HEK293 (cell line): ENCODE data around the gene TMEM256.

ENCODE experiments used
- CTCF ChIA-PET: fragments of 350-600 bp; formaldehyde crosslinking; extraction: SDS; loops from one replicate; lab custom pipeline; 2021; ENCODE audit warnings: antibody characterized with exemption; lab: Yijun Ruan, JAX
- POLR2A ChIA-PET: fragments of 300-600 bp; formaldehyde crosslinking; extraction: SDS; loops from one replicate; lab custom pipeline; 2020; ENCODE audit warnings: antibody characterized with exemption, inconsistent platforms; lab: Yijun Ruan, JAX
- H3K27ac ChIP-seq: fragments of 200-500 bp; sonication (Bioruptor generic); 2 replicates; pipeline ENCODE4 v1.5.1; 2014; ENCODE audit warnings: low read depth, low read length, control low read depth, inconsistent platforms; ENCODE audit errors: extremely low read depth
- H3K36me3 ChIP-seq, 2 experiments: fragments of 200-500 bp in 1 of 2; sonication (Bioruptor generic) in 1 of 2; 1 replicate in 1 of 2; 2 replicates in 1 of 2; pipeline ENCODE4 v1.5.1; 2014 to 2017; ENCODE audit warnings: inconsistent platforms in 2 of 2, low read length in 2 of 2; ENCODE audit not compliant: control insufficient read depth in 2 of 2, insufficient read depth in 1 of 2
- H3K4me1 ChIP-seq: fragments of 200-500 bp; sonication (Bioruptor generic); 2 replicates; pipeline ENCODE4 v1.5.1; 2014; ENCODE audit warnings: mild to moderate bottlenecking, low read length, inconsistent platforms; ENCODE audit not compliant: control insufficient read depth, insufficient read depth
- H3K4me3 ChIP-seq: 2 replicates; pipeline ENCODE4 v1.5.1; 2011; ENCODE audit warnings: low read depth, mild to moderate bottlenecking, control low read depth, low read length, moderate library complexity
- H3K9me3 ChIP-seq: fragments of 200-500 bp; sonication (Bioruptor generic); 2 replicates; pipeline ENCODE4 v1.5.1; 2014; ENCODE audit warnings: low read depth, low read length, inconsistent platforms; ENCODE audit not compliant: control insufficient read depth, insufficient read depth
- BCL11A ChIP-seq: fragments of 450-650 bp; formaldehyde crosslinking; IDR thresholded peaks from 2 replicates; pipeline ENCODE4 v1.5.1; 2016; ENCODE audit warnings: low read depth, missing biosample characterization, missing genetic modification characterization
- BCL11B ChIP-seq: fragments of 450-650 bp; formaldehyde crosslinking; IDR thresholded peaks from 2 replicates; pipeline ENCODE4 v1.5.1; 2016; ENCODE audit warnings: low read depth, missing biosample characterization, missing genetic modification characterization
- GLIS1 ChIP-seq: fragments of 450-650 bp; formaldehyde crosslinking; IDR thresholded peaks from 2 replicates; pipeline ENCODE4 v1.5.1; 2016; ENCODE audit warnings: missing biosample characterization, missing genetic modification characterization
- GLIS2 ChIP-seq: fragments of 450-650 bp; formaldehyde crosslinking; IDR thresholded peaks from 2 replicates; pipeline ENCODE4 v1.5.1; 2016; ENCODE audit warnings: missing biosample characterization, missing genetic modification characterization
- IKZF3 ChIP-seq: fragments of 450-650 bp; IDR thresholded peaks from 2 replicates; pipeline ENCODE4 v1.5.0; 2018; ENCODE audit warnings: missing biosample characterization, mild to moderate bottlenecking, missing genetic modification characterization, moderate library complexity
- KLF1 ChIP-seq: fragments of 450-650 bp; formaldehyde crosslinking; IDR thresholded peaks from 2 replicates; pipeline ENCODE4 v1.5.1; 2016; ENCODE audit warnings: missing biosample characterization, missing genetic modification characterization
- KLF10 ChIP-seq: fragments of 450-650 bp; IDR thresholded peaks from 2 replicates; pipeline ENCODE4 v1.5.1; 2018; ENCODE audit warnings: missing biosample characterization, mild to moderate bottlenecking, missing genetic modification characterization
- KLF17 ChIP-seq: fragments of 450-650 bp; formaldehyde crosslinking; IDR thresholded peaks from 2 replicates; pipeline ENCODE4 v1.5.1; 2016; ENCODE audit warnings: missing biosample characterization, missing genetic modification characterization
- KLF8 ChIP-seq: fragments of 450-650 bp; formaldehyde crosslinking; IDR thresholded peaks from 2 replicates; pipeline ENCODE4 v1.5.1; 2016; ENCODE audit warnings: missing biosample characterization, missing genetic modification characterization
- KLF9 ChIP-seq: fragments of 450-650 bp; formaldehyde crosslinking; IDR thresholded peaks from 2 replicates; pipeline ENCODE4 v1.5.1; 2016; ENCODE audit warnings: missing biosample characterization, missing genetic modification characterization, low read depth
- SP2 ChIP-seq: fragments of 450-650 bp; formaldehyde crosslinking; IDR thresholded peaks from 2 replicates; pipeline ENCODE4 v1.5.1; 2016; ENCODE audit warnings: missing biosample characterization, missing genetic modification characterization
- SP7 ChIP-seq: fragments of 450-650 bp; formaldehyde crosslinking; IDR thresholded peaks from 2 replicates; pipeline ENCODE4 v1.5.1; 2016; ENCODE audit warnings: missing biosample characterization, missing genetic modification characterization
- YY1 ChIP-seq: fragments of 450-650 bp; formaldehyde crosslinking; IDR thresholded peaks from 2 replicates; pipeline ENCODE4 v1.5.1; 2018; ENCODE audit warnings: missing biosample characterization, missing genetic modification characterization
- ZBTB11 ChIP-seq: fragments of 450-650 bp; formaldehyde crosslinking; conservative IDR thresholded peaks from 2 replicates; pipeline ENCODE4 v1.5.1; 2016; ENCODE audit warnings: low read depth, missing biosample characterization, missing genetic modification characterization
- ZEB2 ChIP-seq: fragments of 450-650 bp; formaldehyde crosslinking; IDR thresholded peaks from 2 replicates; pipeline ENCODE4 v1.5.1; 2016; ENCODE audit warnings: missing biosample characterization, missing genetic modification characterization
- ZIC2 ChIP-seq: fragments of 450-650 bp; formaldehyde crosslinking; IDR thresholded peaks from 2 replicates; pipeline ENCODE4 v1.5.1; 2016; ENCODE audit warnings: missing biosample characterization, missing genetic modification characterization
- ZNF174 ChIP-seq: fragments of 450-650 bp; formaldehyde crosslinking; IDR thresholded peaks from 2 replicates; pipeline ENCODE4 v1.5.0; 2017; ENCODE audit warnings: missing biosample characterization, mild to moderate bottlenecking, missing genetic modification characterization
- ZNF175 ChIP-seq: fragments of 450-650 bp; formaldehyde crosslinking; IDR thresholded peaks from 2 replicates; pipeline ENCODE4 v1.5.1; 2016; ENCODE audit warnings: missing biosample characterization, missing genetic modification characterization
- ZNF2 ChIP-seq: fragments of 450-650 bp; formaldehyde crosslinking; IDR thresholded peaks from 2 replicates; pipeline ENCODE4 v1.5.1; 2016; ENCODE audit warnings: missing biosample characterization, missing genetic modification characterization
- ZNF266 ChIP-seq: fragments of 450-650 bp; formaldehyde crosslinking; IDR thresholded peaks from 2 replicates; pipeline ENCODE4 v1.5.1; 2016; ENCODE audit warnings: missing biosample characterization, missing genetic modification characterization, low read depth
- ZNF335 ChIP-seq: fragments of 450-650 bp; formaldehyde crosslinking; conservative IDR thresholded peaks from 2 replicates; pipeline ENCODE4 v1.5.1; 2016; ENCODE audit warnings: missing biosample characterization, missing genetic modification characterization
- ZNF341 ChIP-seq: fragments of 450-650 bp; formaldehyde crosslinking; IDR thresholded peaks from 2 replicates; pipeline ENCODE4; 2016; ENCODE audit warnings: low read depth, missing biosample characterization, missing genetic modification characterization
- ZNF366 ChIP-seq: fragments of 450-650 bp; formaldehyde crosslinking; conservative IDR thresholded peaks from 2 replicates; pipeline ENCODE4 v1.5.1; 2016; ENCODE audit warnings: missing biosample characterization, missing genetic modification characterization
- ZNF449 ChIP-seq: fragments of 450-650 bp; formaldehyde crosslinking; IDR thresholded peaks from 2 replicates; pipeline ENCODE4 v1.5.1; 2017; ENCODE audit warnings: missing biosample characterization, mild to moderate bottlenecking, missing genetic modification characterization, moderate library complexity
- ZNF629 ChIP-seq: fragments of 450-650 bp; formaldehyde crosslinking; IDR thresholded peaks from 2 replicates; pipeline ENCODE4 v1.5.1; 2017; ENCODE audit warnings: missing biosample characterization, missing genetic modification characterization
- ZNF76 ChIP-seq: fragments of 450-650 bp; formaldehyde crosslinking; IDR thresholded peaks from 2 replicates; pipeline ENCODE4; 2016; ENCODE audit warnings: low read depth, missing biosample characterization, missing genetic modification characterization, borderline replicate concordance
- ZNF843 ChIP-seq: fragments of 450-650 bp; formaldehyde crosslinking; IDR thresholded peaks from 2 replicates; pipeline ENCODE4 v1.5.1; 2016; ENCODE audit warnings: missing biosample characterization, missing genetic modification characterization
- TF ChIP-seq, protein P1 (sequence below): fragments of 450-650 bp; formaldehyde crosslinking; IDR thresholded peaks from 2 replicates; pipeline ENCODE4 v1.5.1; 2016; ENCODE audit warnings: missing biosample characterization, missing genetic modification characterization

Gene TMEM256

DNA sequence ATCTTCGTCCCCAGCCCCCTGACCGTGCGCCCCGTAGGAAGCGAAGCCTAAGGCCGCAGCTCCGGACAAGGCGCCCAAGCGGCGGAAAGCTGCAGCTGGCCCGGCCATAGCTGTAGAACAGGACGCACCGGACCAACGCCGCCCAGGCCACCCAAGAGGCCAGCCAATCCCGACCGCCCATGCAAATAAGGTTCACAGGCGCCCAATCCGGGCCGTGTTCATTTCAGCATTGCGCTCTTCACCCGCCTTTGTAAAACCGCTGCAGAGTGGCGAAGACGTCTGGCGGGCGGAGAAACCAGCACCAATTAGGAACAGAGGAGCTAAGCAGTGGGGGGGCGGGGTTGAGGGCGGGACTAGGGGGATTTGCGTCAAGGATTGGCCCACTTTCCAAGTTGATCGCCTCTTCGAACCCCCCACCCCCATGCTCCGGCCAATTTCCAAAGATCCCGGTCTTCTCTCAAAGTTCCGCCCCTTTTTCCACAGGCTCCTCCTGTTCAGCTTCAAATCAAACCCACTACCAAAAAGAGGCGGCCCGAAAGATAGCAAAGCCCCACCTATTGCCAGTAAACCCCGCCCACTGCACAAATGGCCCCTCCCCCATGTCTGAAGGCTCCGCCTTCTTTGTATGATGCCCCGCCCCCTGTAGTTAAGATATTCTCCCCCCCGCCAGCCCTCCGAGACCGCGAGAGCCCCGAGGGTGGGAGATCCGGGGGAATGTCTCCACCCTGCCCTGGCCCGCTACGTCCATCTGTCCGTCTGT lies at the start of gene TMEM256:
Gene TMEM256 (minus strand): TSS at position 121 of the 760 bp plus-strand sequence. CDS start 13 bp downstream, at position 108.
- H3K9me3 ChIP-seq: no peaks in the 10 kb centered on the region
- ChIA-PET CTCF (interaction anchor here (0.6 to 2.7 kb wide), 9 partner anchors 10 to 318 kb away, joined by 3 to 21 read pairs (median 3); partner anchors contain the start of gene PLSCR3), POLR2A (interaction anchor here (0.5 to 3.2 kb wide), 62 partner anchors 9 to 1922 kb away, joined by 3 to 67 read pairs (median 5); partner anchors contain the start of genes ACADVL, ATP1B2, CD68 and CHRNB1)
- peaks cover 8% of the 10 kb centered on the region for H3K4me1 ChIP-seq
- peaks cover 6 to 14% of the 10 kb centered on the region in 2 experiments; a peak in 2 of 3 replicates for H3K36me3 ChIP-seq
- peak within 1 kb of the TSS; percentile 83 for H3K4me3 ChIP-seq
- peak within 1 kb of the TSS; percentile 81 for H3K27ac ChIP-seq
- TF ChIP-seq ZNF174 (no peak), ZNF175 (tag by site-specific recombination) (no peak), BCL11A (peak; percentile 72; the same call in 1 of the 2 replicates), ZNF2 (tag by site-specific recombination) (peak; percentile 58; the same call in 1 of the 2 replicates), KLF9 (tag by site-specific recombination) (peak; percentile 73), ZNF335 (tag by site-specific recombination) (peak; percentile 76), SP7 (tag by site-specific recombination) (peak; percentile 51; the same call in 1 of the 2 replicates), ZNF629 (tag by site-specific recombination) (peak; percentile 41; the same call in 1 of the 2 replicates), ZNF266 (tag by site-specific recombination) (no peak), GLIS1 (tag by site-specific recombination) (peak; percentile 73), IKZF3 (peak; percentile 98), YY1 (tag by site-specific recombination) (peak; percentile 73), ZNF341 (tag by site-specific recombination) (peak; percentile 85), BCL11B (tag by site-specific recombination) (peak; percentile 91), ZNF76 (tag by site-specific recombination) (0 out of 2 replicates have a peak, but pooled peaks have one; percentile 16), ZNF366 (tag by site-specific recombination) (peak; percentile 55; the same call in 1 of the 2 replicates), SP2 (tag by site-specific recombination) (peak; percentile 85), ZBTB11 (0 out of 2 replicates have a peak, but pooled peaks have one; percentile 37), GLIS2 (tag by site-specific recombination) (peak; percentile 93), ZIC2 (tag by site-specific recombination) (peak; percentile 46; the same call in 1 of the 2 replicates), KLF10 (tag by site-specific recombination) (peak; percentile 65; the same call in 1 of the 2 replicates), KLF17 (tag by site-specific recombination) (no peak), ZEB2 (tag by site-specific recombination) (peak; percentile 39; the same call in 1 of the 2 replicates), KLF8 (no peak), KLF1 (tag by site-specific recombination) (peak; percentile 15; the same call in 1 of the 2 replicates), ZNF843 (peak; percentile 35; the same call in 1 of the 2 replicates), ZNF449 (tag by site-specific recombination) (peak; percentile 78)
- TF ChIP-seq, protein P1, sequence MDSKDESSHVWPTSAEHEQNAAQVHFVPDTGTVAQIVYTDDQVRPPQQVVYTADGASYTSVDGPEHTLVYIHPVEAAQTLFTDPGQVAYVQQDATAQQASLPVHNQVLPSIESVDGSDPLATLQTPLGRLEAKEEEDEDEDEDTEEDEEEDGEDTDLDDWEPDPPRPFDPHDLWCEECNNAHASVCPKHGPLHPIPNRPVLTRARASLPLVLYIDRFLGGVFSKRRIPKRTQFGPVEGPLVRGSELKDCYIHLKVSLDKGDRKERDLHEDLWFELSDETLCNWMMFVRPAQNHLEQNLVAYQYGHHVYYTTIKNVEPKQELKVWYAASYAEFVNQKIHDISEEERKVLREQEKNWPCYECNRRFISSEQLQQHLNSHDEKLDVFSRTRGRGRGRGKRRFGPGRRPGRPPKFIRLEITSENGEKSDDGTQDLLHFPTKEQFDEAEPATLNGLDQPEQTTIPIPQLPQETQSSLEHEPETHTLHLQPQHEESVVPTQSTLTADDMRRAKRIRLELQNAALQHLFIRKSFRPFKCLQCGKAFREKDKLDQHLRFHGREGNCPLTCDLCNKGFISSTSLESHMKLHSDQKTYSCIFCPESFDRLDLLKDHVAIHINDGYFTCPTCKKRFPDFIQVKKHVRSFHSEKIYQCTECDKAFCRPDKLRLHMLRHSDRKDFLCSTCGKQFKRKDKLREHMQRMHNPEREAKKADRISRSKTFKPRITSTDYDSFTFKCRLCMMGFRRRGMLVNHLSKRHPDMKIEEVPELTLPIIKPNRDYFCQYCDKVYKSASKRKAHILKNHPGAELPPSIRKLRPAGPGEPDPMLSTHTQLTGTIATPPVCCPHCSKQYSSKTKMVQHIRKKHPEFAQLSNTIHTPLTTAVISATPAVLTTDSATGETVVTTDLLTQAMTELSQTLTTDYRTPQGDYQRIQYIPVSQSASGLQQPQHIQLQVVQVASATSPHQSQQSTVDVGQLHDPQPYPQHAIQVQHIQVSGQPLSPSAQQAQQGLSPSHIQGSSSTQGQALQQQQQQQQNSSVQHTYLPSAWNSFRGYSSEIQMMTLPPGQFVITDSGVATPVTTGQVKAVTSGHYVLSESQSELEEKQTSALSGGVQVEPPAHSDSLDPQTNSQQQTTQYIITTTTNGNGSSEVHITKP (tag by site-specific recombination): peak; percentile 96
